ENCODE results near the gene BMPR1A. TPM values are rescaled to one million over a fixed set of nuclear protein-coding genes. Genes with fewer than 3 reads are reported as not detected.

BMPR1A gene
- total RNA-seq, 1 experiment from 2014 or later = 42.6 TPM

- H3K36me3 ChIP-seq (ENCODE audit: control insufficient read depth in 1 of 2, insufficient read depth in 2 of 2, low read length in 2 of 2) = 0 out of 4 replicates have a peak, but pooled peaks cover 0 to 5% of the 10 kb centered on the region in 2 experiments
- H3K4me3 ChIP-seq (replicated peaks in 1 of 2; ENCODE audit: low read depth in 1 of 2, low read length in 2 of 2) = peak overlapping the region; percentile 50 to 57
- DNase-seq (ENCODE audit: low read depth, low spot score) (no peak), ATAC-seq (no peak)
- peak overlapping the region; percentile 100 for H3K4me2 ChIP-seq (ENCODE audit: low read length)
- no peak overlapping the region for H2AFZ ChIP-seq (ENCODE audit: low read depth, low read length, poor library complexity, severe bottlenecking)
- H3K27ac ChIP-seq (ENCODE audit: low read depth, low read length) = peak overlapping the region; percentile 94
- H4K20me1 ChIP-seq (ENCODE audit: insufficient read depth) = no peaks in the 10 kb centered on the region
- TF ChIP-seq POLR2A (IDR thresholded peaks at IDR 0.05; ENCODE audit: borderline replicate concordance, extremely low read depth, insufficient read depth, insufficient read length) (no peak), TCF7L2 (IDR thresholded peaks at IDR 0.05; ENCODE audit: borderline replicate concordance, extremely low read depth, insufficient read depth, insufficient read length) (no peak), CBX3 (IDR thresholded peaks at IDR 0.05; ENCODE audit: low read depth) (no peak), SRF (IDR thresholded peaks at IDR 0.05; ENCODE audit: low read depth) (no peak), YY1 (IDR thresholded peaks at IDR 0.05; ENCODE audit: extremely low read depth, insufficient replicate concordance, low read depth, low read length) (no peak), FOSL1 (IDR thresholded peaks at IDR 0.05; ENCODE audit: low read depth) (no peak), EGR1 (IDR thresholded peaks at IDR 0.05; ENCODE audit: low read depth) (no peak), SP1 (IDR thresholded peaks at IDR 0.05; ENCODE audit: low read depth) (no peak)
- TF ChIP-seq, protein P1, sequence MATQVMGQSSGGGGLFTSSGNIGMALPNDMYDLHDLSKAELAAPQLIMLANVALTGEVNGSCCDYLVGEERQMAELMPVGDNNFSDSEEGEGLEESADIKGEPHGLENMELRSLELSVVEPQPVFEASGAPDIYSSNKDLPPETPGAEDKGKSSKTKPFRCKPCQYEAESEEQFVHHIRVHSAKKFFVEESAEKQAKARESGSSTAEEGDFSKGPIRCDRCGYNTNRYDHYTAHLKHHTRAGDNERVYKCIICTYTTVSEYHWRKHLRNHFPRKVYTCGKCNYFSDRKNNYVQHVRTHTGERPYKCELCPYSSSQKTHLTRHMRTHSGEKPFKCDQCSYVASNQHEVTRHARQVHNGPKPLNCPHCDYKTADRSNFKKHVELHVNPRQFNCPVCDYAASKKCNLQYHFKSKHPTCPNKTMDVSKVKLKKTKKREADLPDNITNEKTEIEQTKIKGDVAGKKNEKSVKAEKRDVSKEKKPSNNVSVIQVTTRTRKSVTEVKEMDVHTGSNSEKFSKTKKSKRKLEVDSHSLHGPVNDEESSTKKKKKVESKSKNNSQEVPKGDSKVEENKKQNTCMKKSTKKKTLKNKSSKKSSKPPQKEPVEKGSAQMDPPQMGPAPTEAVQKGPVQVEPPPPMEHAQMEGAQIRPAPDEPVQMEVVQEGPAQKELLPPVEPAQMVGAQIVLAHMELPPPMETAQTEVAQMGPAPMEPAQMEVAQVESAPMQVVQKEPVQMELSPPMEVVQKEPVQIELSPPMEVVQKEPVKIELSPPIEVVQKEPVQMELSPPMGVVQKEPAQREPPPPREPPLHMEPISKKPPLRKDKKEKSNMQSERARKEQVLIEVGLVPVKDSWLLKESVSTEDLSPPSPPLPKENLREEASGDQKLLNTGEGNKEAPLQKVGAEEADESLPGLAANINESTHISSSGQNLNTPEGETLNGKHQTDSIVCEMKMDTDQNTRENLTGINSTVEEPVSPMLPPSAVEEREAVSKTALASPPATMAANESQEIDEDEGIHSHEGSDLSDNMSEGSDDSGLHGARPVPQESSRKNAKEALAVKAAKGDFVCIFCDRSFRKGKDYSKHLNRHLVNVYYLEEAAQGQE (IDR thresholded peaks at IDR 0.05; ENCODE audit: low read depth) = no peak
- ChIA-PET RAD21 (ENCODE audit: low non-redundant PET in 1 of 2, low total read pairs in 2 of 2, uncharacterized antibody in 2 of 2, unreplicated experiment in 2 of 2) (interaction anchor here in 1 of 2 experiments (1.2 to 1.5 kb wide), 2 partner anchors 9 to 16 kb away, joined by 3 read pairs; no protein-coding TSS in a partner anchor), POLR2A (interaction anchor here (1.0 to 5.7 kb wide), 2 partner anchors 8 to 268 kb away, joined by 4 to 58 read pairs; partner anchors contain the start of gene ADIRF), CTCF (interaction anchor here (0.7 to 3.7 kb wide), 8 partner anchors 8 to 475 kb away, joined by 3 to 36 read pairs (median 6); partner anchors contain the start of gene ADIRF)
- H3K4me1 ChIP-seq (ENCODE audit: control insufficient read depth in 1 of 2, insufficient read depth in 2 of 2, low read length in 2 of 2) = peaks cover 52 to 79% of the 10 kb centered on the region in 2 experiments
- intact Hi-C loops (cut with micrococcal nuclease) = loop anchor here (1.0 to 5.0 kb wide), 2 partner anchors 22 to 249 kb away; no protein-coding TSS in a partner anchor
- peak overlapping the region; percentile 71 for H3K9ac ChIP-seq (ENCODE audit: low read length)
- H3K9me3 ChIP-seq (ENCODE audit: control insufficient read depth in 1 of 2, insufficient read depth in 1 of 2, low read depth in 1 of 2, low read length in 2 of 2) = no peaks in the 10 kb centered on the region
- H3K79me2 ChIP-seq (ENCODE audit: insufficient read depth, low read length) = peaks cover 8% of the 10 kb centered on the region; the same call in 1 of the 2 replicates
- no peaks in the 10 kb centered on the region for H3K9me2 ChIP-seq (ENCODE audit: insufficient read depth)
- no peaks in the 10 kb centered on the region for H3K27me3 ChIP-seq (ENCODE audit: insufficient read depth, low read length)
- BruUV-seq (replicated peaks) = no TSS peak
These were observed 204.5 kb downstream of the BMPR1A start for GRCh38 chr10:86960863-86961434.
